ENCODE data around the gene ARHGAP15. TPM values are rescaled to one million over a fixed set of nuclear protein-coding genes. Genes with fewer than 3 reads are reported as not detected.

The ARHGAP15 gene
- polyA plus RNA-seq, 1 donor from 2014 or later: 0.30 TPM

DNA sequence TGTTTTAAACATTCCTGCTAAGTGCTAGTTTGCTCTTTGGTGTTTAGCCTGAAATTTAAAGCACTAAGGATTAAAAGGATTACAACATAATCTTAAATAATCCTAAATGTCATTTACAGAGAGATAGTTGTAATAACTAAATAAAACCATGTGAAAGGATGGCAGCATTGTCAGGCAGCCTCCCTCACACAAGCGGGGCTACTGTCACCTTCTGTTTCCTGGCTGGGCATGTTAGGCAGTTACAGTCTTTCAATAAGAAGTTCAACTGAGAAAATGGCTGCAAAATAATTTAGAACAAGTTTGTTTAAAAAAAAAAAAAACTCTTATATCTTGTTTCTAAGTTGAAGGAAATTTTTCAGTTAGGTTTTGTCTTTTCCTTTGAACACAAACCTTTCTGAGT is 124.9 kb downstream of the ARHGAP15 start:
- no peaks in the 10 kb centered on the region for H3K27me3 ChIP-seq (ENCODE audit: insufficient read depth, low read depth, low read length)
- TF ChIP-seq POLR2AphosphoS5 (IDR thresholded peaks at IDR 0.05): no peak
- TF ChIP-seq TAF1 (IDR thresholded peaks at IDR 0.05; ENCODE audit: low read depth): no peak
- no peak for TF ChIP-seq CTCF (IDR thresholded peaks at IDR 0.05; ENCODE audit: poor library complexity, severe bottlenecking)
- TF ChIP-seq REST (IDR thresholded peaks at IDR 0.05; ENCODE audit: borderline replicate concordance): no peak
- no peak for TF ChIP-seq SMC3 (conservative IDR thresholded peaks at IDR 0.05; ENCODE audit: poor library complexity)
- TF ChIP-seq EZH2 (IDR thresholded peaks at IDR 0.05; ENCODE audit: borderline replicate concordance, insufficient read depth, low read length, poor library complexity, severe bottlenecking): no peak
- no peak for TF ChIP-seq RAD21 (conservative IDR thresholded peaks at IDR 0.05)
- TF ChIP-seq EP300 (conservative IDR thresholded peaks at IDR 0.05; ENCODE audit: poor library complexity, severe bottlenecking): no peak
- TF ChIP-seq MXI1 (conservative IDR thresholded peaks at IDR 0.05; ENCODE audit: poor library complexity, severe bottlenecking): no peak
- H3K9me3 ChIP-seq (ENCODE audit: low read length): no peaks in the 10 kb centered on the region

DNA sequence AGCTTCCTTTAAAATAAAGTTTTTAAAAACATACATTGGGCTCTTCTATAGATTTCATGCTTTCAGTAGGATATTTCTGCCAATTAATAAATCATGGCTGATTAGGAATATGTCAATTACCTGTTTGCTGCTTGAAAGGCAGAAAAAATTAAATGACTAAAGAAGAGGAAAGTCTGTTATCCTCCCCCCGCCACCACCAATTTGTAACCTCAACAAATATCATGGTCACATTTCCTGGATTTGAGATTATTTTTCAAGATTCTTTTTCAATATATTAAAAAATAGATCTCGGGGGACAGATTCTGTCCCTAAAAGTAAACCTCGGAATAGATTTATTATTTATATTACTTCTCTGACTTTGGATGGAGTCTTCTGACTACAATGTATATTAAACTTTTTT is 125.9 kb downstream of the ARHGAP15 start:
- H3K4me3 ChIP-seq (ENCODE audit: low read length): no peak overlapping the region
- no peak for TF ChIP-seq POLR2AphosphoS5 (IDR thresholded peaks at IDR 0.05)
- TF ChIP-seq EZH2 (IDR thresholded peaks at IDR 0.05; ENCODE audit: borderline replicate concordance, insufficient read depth, low read length, poor library complexity, severe bottlenecking): no peak
- no peak for TF ChIP-seq RAD21 (conservative IDR thresholded peaks at IDR 0.05)
- TF ChIP-seq SMC3 (conservative IDR thresholded peaks at IDR 0.05; ENCODE audit: poor library complexity): no peak
- TF ChIP-seq MXI1 (conservative IDR thresholded peaks at IDR 0.05; ENCODE audit: poor library complexity, severe bottlenecking): no peak
- no peak for TF ChIP-seq CTCF (IDR thresholded peaks at IDR 0.05; ENCODE audit: poor library complexity, severe bottlenecking)
- TF ChIP-seq REST (IDR thresholded peaks at IDR 0.05; ENCODE audit: borderline replicate concordance): no peak
- TF ChIP-seq TAF1 (IDR thresholded peaks at IDR 0.05; ENCODE audit: low read depth): no peak
- no peak for TF ChIP-seq EP300 (conservative IDR thresholded peaks at IDR 0.05; ENCODE audit: poor library complexity, severe bottlenecking)
- H3K27me3 ChIP-seq (ENCODE audit: insufficient read depth, low read depth, low read length): no peaks in the 10 kb centered on the region
- no peaks in the 10 kb centered on the region for H3K36me3 ChIP-seq (ENCODE audit: insufficient read depth, low read length)
- H3K79me2 ChIP-seq (replicated peaks; ENCODE audit: insufficient read depth, low read length): no peaks in the 10 kb centered on the region
- no peak overlapping the region for H3K27ac ChIP-seq (ENCODE audit: low read length)
- H3K4me2 ChIP-seq (ENCODE audit: low read length): no peak overlapping the region
- no peaks in the 10 kb centered on the region for H3F3A ChIP-seq (ENCODE audit: insufficient read depth, low read length, poor library complexity, severe bottlenecking)
- no peak overlapping the region for H3K9ac ChIP-seq (ENCODE audit: low read length)
- no peaks in the 10 kb centered on the region for H3K9me3 ChIP-seq (ENCODE audit: low read length)
- no peaks in the 10 kb centered on the region for H3K9me2 ChIP-seq (ENCODE audit: insufficient read depth, low read length)
- H4K20me1 ChIP-seq (ENCODE audit: insufficient read depth): no peaks in the 10 kb centered on the region
- H2AFZ ChIP-seq (ENCODE audit: low read depth, low read length): no peak overlapping the region

More for the DNA sequence above, 124.9 kb downstream of the ARHGAP15 start:
- H3K4me2 ChIP-seq (ENCODE audit: low read length): no peak overlapping the region
- H3K79me2 ChIP-seq (replicated peaks; ENCODE audit: insufficient read depth, low read length): no peaks in the 10 kb centered on the region
- H3K9ac ChIP-seq (ENCODE audit: low read length): no peak overlapping the region
- no peaks in the 10 kb centered on the region for H3F3A ChIP-seq (ENCODE audit: insufficient read depth, low read length, poor library complexity, severe bottlenecking)
- H3K9me2 ChIP-seq (ENCODE audit: insufficient read depth, low read length): no peaks in the 10 kb centered on the region
- no peaks in the 10 kb centered on the region for H3K36me3 ChIP-seq (ENCODE audit: insufficient read depth, low read length)
- no peak overlapping the region for H2AFZ ChIP-seq (ENCODE audit: low read depth, low read length)
- no peak overlapping the region for H3K4me3 ChIP-seq (ENCODE audit: low read length)
- H4K20me1 ChIP-seq (ENCODE audit: insufficient read depth): no peaks in the 10 kb centered on the region
- no peak overlapping the region for H3K27ac ChIP-seq (ENCODE audit: low read length)
